HCT116 (cell line): ENCODE data around the gene ADAM30. TPM values are rescaled to one million over a fixed set of nuclear protein-coding genes. Genes with fewer than 3 reads are reported as not detected.

Experiments
- ATAC-seq: fragments of 200-7000 bp; cut with Tn5 transposase; 2 replicates; pipeline ENCODE4 v1.9.1; 2020; ENCODE audit warnings: mild to moderate bottlenecking, moderate library complexity
- BruUV-seq: library from RNA; stranded (reverse); fragments of 400-500 nt; replicated peaks from 2 replicates; lab custom pipeline; 2021; lab: Mats Ljungman, UMichigan
- CTCF ChIA-PET: fragments of 300-600 bp; sonication (Branson Sonifier 250); formaldehyde crosslinking; loops from one replicate; lab custom pipeline; 2021; ENCODE audit warnings: antibody characterized with exemption; lab: Charles Lee
- POLR2A ChIA-PET: fragments of 300-600, 350-600 bp; sonication (Branson Sonifier 250); formaldehyde crosslinking; loops from one replicate; lab custom pipeline; 2021; ENCODE audit warnings: antibody characterized with exemption; lab: Charles Lee
- RAD21 ChIA-PET, 2 experiments: fragments of 300-600 bp; sonication (Branson Sonifier 250); formaldehyde crosslinking; loops; one replicate each; lab custom pipeline; 2023; ENCODE audit warnings: low total read pairs in 2 of 2; ENCODE audit not compliant: uncharacterized antibody in 2 of 2, unreplicated experiment in 2 of 2, low non-redundant PET in 1 of 2; lab: Charles Lee
- DNase-seq: peaks from one replicate; pipeline ENCODE4 v3.0.0-alpha.2; 2010; ENCODE audit warnings: low read depth, low spot score
- H2AFZ ChIP-seq: fragments of 200-600 bp; shearing (Covaris generic), sonication (generic); 2 replicates; pipeline ENCODE4 v1.6.1; 2017; ENCODE audit warnings: low read depth, mixed run types, mixed read lengths, antibody characterized with exemption, low read length; ENCODE audit not compliant: poor library complexity, severe bottlenecking
- H3K27ac ChIP-seq: 2 replicates; pipeline ENCODE4 v1.5.1; 2012; ENCODE audit warnings: low read depth, low read length
- H3K27me3 ChIP-seq: fragments of 200-600 bp; sonication (generic); 2 replicates; pipeline ENCODE4 v1.6.1; 2016; ENCODE audit warnings: mixed run types, low read length, mixed read lengths; ENCODE audit not compliant: insufficient read depth
- H3K36me3 ChIP-seq, 2 experiments: fragments of 200-500 bp in 1 of 2; fragments of 200-600 bp in 1 of 2; sonication (Bioruptor generic) in 1 of 2; sonication (generic) in 1 of 2; 2 replicates each; pipeline versions ENCODE4 v1.5.1 to v1.6.1; 2014 to 2016; ENCODE audit warnings: low read length in 2 of 2, inconsistent platforms in 1 of 2, mixed read lengths in 1 of 2, mixed run types in 1 of 2; ENCODE audit not compliant: insufficient read depth in 2 of 2, control insufficient read depth in 1 of 2
- H3K4me1 ChIP-seq, 2 experiments: fragments of 200-600 bp in 1 of 2; sonication (generic) in 1 of 2; 2 replicates each; pipeline versions ENCODE4 v1.5.1 to v1.6.1; 2012 to 2017; ENCODE audit warnings: low read length in 2 of 2, inconsistent platforms in 1 of 2, mild to moderate bottlenecking in 1 of 2, mixed read lengths in 1 of 2, mixed run types in 1 of 2, moderate library complexity in 1 of 2; ENCODE audit not compliant: insufficient read depth in 2 of 2, control insufficient read depth in 1 of 2
- H3K4me2 ChIP-seq: fragments of 200-600 bp; sonication (generic); 2 replicates; pipeline ENCODE4 v1.6.1; 2017; ENCODE audit warnings: mixed run types, low read length, mixed read lengths
- H3K4me3 ChIP-seq, 2 experiments: fragments of 200-600 bp in 1 of 2; sonication (generic) in 1 of 2; replicated peaks in 1 of 2; 2 replicates each; pipeline ENCODE4 v1.5.1; 2011 to 2016; ENCODE audit warnings: low read length in 2 of 2, control low read depth in 1 of 2, low read depth in 1 of 2, mild to moderate bottlenecking in 1 of 2, mixed read lengths in 1 of 2, mixed run types in 1 of 2
- H3K79me2 ChIP-seq: fragments of 200-600 bp; sonication (generic); 2 replicates; pipeline ENCODE4 v1.6.1; 2017; ENCODE audit warnings: mild to moderate bottlenecking, mixed run types, low read length, moderate library complexity, mixed read lengths; ENCODE audit not compliant: insufficient read depth
- H3K9ac ChIP-seq: fragments of 200-600 bp; sonication (generic); 2 replicates; pipeline ENCODE4 v1.6.1; 2016; ENCODE audit warnings: low read length, mixed read lengths
- H3K9me2 ChIP-seq: fragments of 200-600 bp; sonication (generic), shearing (Covaris generic); 2 replicates; pipeline ENCODE4 v1.6.1; 2017; ENCODE audit warnings: mixed run types, mild to moderate bottlenecking, moderate library complexity; ENCODE audit not compliant: insufficient read depth
- H3K9me3 ChIP-seq, 2 experiments: fragments of 200-500 bp in 1 of 2; fragments of 200-600 bp in 1 of 2; sonication (Bioruptor generic) in 1 of 2; sonication (generic) in 1 of 2; 2 replicates each; pipeline ENCODE4 v1.6.1; 2014 to 2017; ENCODE audit warnings: low read length in 2 of 2, mixed read lengths in 2 of 2, inconsistent platforms in 1 of 2, low read depth in 1 of 2, mild to moderate bottlenecking in 1 of 2, mixed run types in 1 of 2, moderate library complexity in 1 of 2; ENCODE audit not compliant: control insufficient read depth in 1 of 2, insufficient read depth in 1 of 2
- H4K20me1 ChIP-seq: fragments of 200-600 bp; sonication (generic), shearing (Covaris generic); 2 replicates; pipeline ENCODE4 v1.6.1; 2017; ENCODE audit warnings: mixed run types, mild to moderate bottlenecking, moderate library complexity; ENCODE audit not compliant: insufficient read depth
- CBX3 ChIP-seq: IDR thresholded peaks from 2 replicates; pipeline ENCODE4 v1.6.1; 2012; ENCODE audit warnings: low read depth
- CEBPB ChIP-seq: IDR thresholded peaks from 2 replicates; pipeline ENCODE4 v1.6.1; 2012; ENCODE audit warnings: low read depth
- EGR1 ChIP-seq: IDR thresholded peaks from 2 replicates; pipeline ENCODE4 v1.6.1; 2012; ENCODE audit warnings: low read depth
- ELF1 ChIP-seq: IDR thresholded peaks from 2 replicates; pipeline ENCODE4 v1.6.1; 2012; ENCODE audit warnings: low read depth, borderline replicate concordance
- EZH2 ChIP-seq: fragments of 200-600 bp; sonication (generic); IDR thresholded peaks from 2 replicates; pipeline ENCODE4 v1.6.1; 2017; ENCODE audit warnings: antibody characterized with exemption, mixed run types
- EZH2phosphoT487 ChIP-seq: fragments of 200-600 bp; IDR thresholded peaks from 2 replicates; pipeline ENCODE4 v1.6.1; 2018; ENCODE audit warnings: antibody characterized with exemption, borderline replicate concordance
- FOSL1 ChIP-seq: IDR thresholded peaks from 2 replicates; pipeline ENCODE4 v1.6.1; 2012; ENCODE audit warnings: low read depth
- JUND ChIP-seq: IDR thresholded peaks from 2 replicates; pipeline ENCODE4 v1.6.1; 2012
- POLR2AphosphoS5 ChIP-seq: IDR thresholded peaks from 2 replicates; pipeline ENCODE4 v1.6.1; 2011; ENCODE audit warnings: mild to moderate bottlenecking, low read depth, low read length, moderate library complexity
- RAD21 ChIP-seq: IDR thresholded peaks from 2 replicates; pipeline ENCODE4 v1.6.1; 2012; ENCODE audit warnings: low read depth, mild to moderate bottlenecking
- SIN3A ChIP-seq: IDR thresholded peaks from 2 replicates; pipeline ENCODE4 v1.6.1; 2012; ENCODE audit warnings: low read depth
- SRF ChIP-seq: IDR thresholded peaks from 2 replicates; pipeline ENCODE4 v1.6.1; 2012; ENCODE audit warnings: low read depth
- TCF7L2 ChIP-seq: IDR thresholded peaks from 2 replicates; pipeline ENCODE4 v1.7.0; 2011; ENCODE audit warnings: borderline replicate concordance, inconsistent platforms; ENCODE audit not compliant: insufficient read depth, insufficient read length; ENCODE audit errors: extremely low read depth
- YY1 ChIP-seq: IDR thresholded peaks from 2 replicates; pipeline ENCODE4 v1.6.1; 2011; ENCODE audit warnings: low read length, low read depth, moderate library complexity, mild to moderate bottlenecking; ENCODE audit not compliant: insufficient replicate concordance; ENCODE audit errors: extremely low read depth
- ZFX ChIP-seq: fragments of 450-650 bp; IDR thresholded peaks from 2 replicates; pipeline ENCODE4 v1.6.1; 2017
- ZNF274 ChIP-seq: fragments of 200-500 bp; sonication (Bioruptor generic); IDR thresholded peaks from 2 replicates; pipeline ENCODE4 v1.6.1; 2014; ENCODE audit warnings: mild to moderate bottlenecking, low read depth, low read length, inconsistent platforms
- intact Hi-C: fragments of 100-400 bp; cut with micrococcal nuclease; formaldehyde crosslinking; loops from 2 replicates; pipeline ENCODE4 v1.10.0; 2022
- total RNA-seq: library from RNA; stranded (reverse); gene quantifications from one replicate; pipeline ENCODE4 v1.2.1, GENCODE V29; 2021; ENCODE audit not compliant: unreplicated experiment
- TF ChIP-seq, protein P1 (sequence below): IDR thresholded peaks from 2 replicates; pipeline ENCODE4 v1.6.1; 2012
- TF ChIP-seq, protein P2 (sequence below): IDR thresholded peaks from 2 replicates; pipeline ENCODE4 v1.6.1; 2011; ENCODE audit warnings: mild to moderate bottlenecking, low read length, moderate library complexity; ENCODE audit not compliant: insufficient replicate concordance; ENCODE audit errors: extremely low read depth
- TF ChIP-seq, protein P3 (sequence below), 3 experiments: fragments of 200-600 bp in 1 of 3; sonication (generic) in 1 of 3; IDR thresholded peaks in 2 of 3; conservative IDR thresholded peaks in 1 of 3; 2 replicates each; pipeline ENCODE4 v1.5.1; 2012 to 2017; ENCODE audit warnings: low read depth in 2 of 3, low read length in 2 of 3, antibody characterized with exemption in 1 of 3, borderline replicate concordance in 1 of 3, control low read depth in 1 of 3, mild to moderate bottlenecking in 1 of 3, mixed read lengths in 1 of 3, mixed run types in 1 of 3, moderate library complexity in 1 of 3; ENCODE audit not compliant: insufficient read depth in 1 of 3

Gene ADAM30
- total RNA-seq, 1 experiment from 2014 or later, result not detected

DNA sequence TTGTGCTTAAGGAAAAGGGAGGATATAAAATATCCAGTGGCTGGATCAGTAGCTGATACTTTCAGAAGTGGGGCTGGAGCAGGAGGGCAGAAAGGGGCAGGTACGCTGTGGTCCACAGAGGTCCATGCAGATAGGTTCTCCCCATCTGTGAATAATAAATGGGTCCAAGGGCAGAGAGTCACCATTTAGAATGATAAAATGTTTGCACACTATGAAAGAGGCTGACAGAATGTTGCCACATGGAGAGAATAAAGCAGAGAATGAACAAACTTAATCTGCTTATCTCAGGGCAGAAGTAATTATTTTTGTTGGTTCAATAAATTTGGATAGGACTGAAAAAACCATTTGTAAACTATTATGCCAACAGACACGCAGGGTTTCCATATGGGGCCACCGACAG lies 16.6 kb upstream of the ADAM30 start (continued):
- TF ChIP-seq, protein P1, sequence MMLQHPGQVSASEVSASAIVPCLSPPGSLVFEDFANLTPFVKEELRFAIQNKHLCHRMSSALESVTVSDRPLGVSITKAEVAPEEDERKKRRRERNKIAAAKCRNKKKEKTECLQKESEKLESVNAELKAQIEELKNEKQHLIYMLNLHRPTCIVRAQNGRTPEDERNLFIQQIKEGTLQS, result no peak
- TF ChIP-seq SIN3A (no peak), EGR1 (no peak), FOSL1 (no peak), CEBPB (no peak), ELF1 (no peak), EZH2 (no peak), CBX3 (no peak)
- TF ChIP-seq, protein P2, sequence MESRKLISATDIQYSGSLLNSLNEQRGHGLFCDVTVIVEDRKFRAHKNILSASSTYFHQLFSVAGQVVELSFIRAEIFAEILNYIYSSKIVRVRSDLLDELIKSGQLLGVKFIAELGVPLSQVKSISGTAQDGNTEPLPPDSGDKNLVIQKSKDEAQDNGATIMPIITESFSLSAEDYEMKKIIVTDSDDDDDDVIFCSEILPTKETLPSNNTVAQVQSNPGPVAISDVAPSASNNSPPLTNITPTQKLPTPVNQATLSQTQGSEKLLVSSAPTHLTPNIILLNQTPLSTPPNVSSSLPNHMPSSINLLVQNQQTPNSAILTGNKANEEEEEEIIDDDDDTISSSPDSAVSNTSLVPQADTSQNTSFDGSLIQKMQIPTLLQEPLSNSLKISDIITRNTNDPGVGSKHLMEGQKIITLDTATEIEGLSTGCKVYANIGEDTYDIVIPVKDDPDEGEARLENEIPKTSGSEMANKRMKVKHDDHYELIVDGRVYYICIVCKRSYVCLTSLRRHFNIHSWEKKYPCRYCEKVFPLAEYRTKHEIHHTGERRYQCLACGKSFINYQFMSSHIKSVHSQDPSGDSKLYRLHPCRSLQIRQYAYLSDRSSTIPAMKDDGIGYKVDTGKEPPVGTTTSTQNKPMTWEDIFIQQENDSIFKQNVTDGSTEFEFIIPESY, result no peak

DNA sequence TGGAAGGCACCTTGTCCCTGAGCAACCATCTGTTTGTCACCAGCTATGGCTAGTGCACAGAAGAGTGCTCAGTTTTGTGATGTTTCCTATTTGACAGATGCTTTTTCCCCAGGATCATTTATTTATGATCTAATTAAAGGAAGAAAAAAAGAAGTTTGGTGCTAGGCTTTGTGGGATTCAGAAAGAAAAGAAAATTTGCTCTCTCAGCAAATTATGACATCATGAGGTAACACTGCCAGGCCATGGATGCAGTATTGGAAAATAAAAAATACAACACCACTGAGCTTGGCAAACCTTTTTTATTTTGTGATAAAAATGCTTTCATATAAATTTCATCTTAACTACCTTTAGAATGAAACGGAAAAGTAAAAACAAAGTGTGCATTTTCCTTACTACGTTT lies 15.5 kb upstream of the ADAM30 start:
- no peak for ATAC-seq
- POLR2A ChIA-PET, result no interaction called here

More for the DNA sequence above, 15.5 kb upstream of the ADAM30 start:
- H3K9me3 ChIP-seq, result no peaks in the 10 kb centered on the region
- H3K4me2 ChIP-seq, result no peak overlapping the region
- no TSS peak for BruUV-seq
- peaks cover 20 to 21% of the 10 kb centered on the region in 2 experiments; a peak in 3 of 4 replicates for H3K36me3 ChIP-seq
- no peak overlapping the region for H3K4me3 ChIP-seq
- no peak overlapping the region for H3K9ac ChIP-seq
- TF ChIP-seq POLR2AphosphoS5 (no peak), ZNF274 (no peak), JUND (no peak), FOSL1 (no peak), RAD21 (no peak), CEBPB (no peak), EGR1 (no peak), SRF (no peak), EZH2phosphoT487 (no peak), TCF7L2 (no peak), YY1 (no peak), ZFX (no peak), EZH2 (no peak)
- TF ChIP-seq, protein P2, result no peak
- TF ChIP-seq, protein P3, sequence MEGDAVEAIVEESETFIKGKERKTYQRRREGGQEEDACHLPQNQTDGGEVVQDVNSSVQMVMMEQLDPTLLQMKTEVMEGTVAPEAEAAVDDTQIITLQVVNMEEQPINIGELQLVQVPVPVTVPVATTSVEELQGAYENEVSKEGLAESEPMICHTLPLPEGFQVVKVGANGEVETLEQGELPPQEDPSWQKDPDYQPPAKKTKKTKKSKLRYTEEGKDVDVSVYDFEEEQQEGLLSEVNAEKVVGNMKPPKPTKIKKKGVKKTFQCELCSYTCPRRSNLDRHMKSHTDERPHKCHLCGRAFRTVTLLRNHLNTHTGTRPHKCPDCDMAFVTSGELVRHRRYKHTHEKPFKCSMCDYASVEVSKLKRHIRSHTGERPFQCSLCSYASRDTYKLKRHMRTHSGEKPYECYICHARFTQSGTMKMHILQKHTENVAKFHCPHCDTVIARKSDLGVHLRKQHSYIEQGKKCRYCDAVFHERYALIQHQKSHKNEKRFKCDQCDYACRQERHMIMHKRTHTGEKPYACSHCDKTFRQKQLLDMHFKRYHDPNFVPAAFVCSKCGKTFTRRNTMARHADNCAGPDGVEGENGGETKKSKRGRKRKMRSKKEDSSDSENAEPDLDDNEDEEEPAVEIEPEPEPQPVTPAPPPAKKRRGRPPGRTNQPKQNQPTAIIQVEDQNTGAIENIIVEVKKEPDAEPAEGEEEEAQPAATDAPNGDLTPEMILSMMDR (IDR thresholded peaks at IDR 0.05 in 2 of 3, conservative IDR thresholded peaks at IDR 0.05 in 1 of 3; ENCODE audit: borderline replicate concordance in 1 of 3, insufficient read depth in 1 of 3, low read depth in 2 of 3, low read length in 2 of 3), result no peak
- TF ChIP-seq, all 23 proteins: peak for 0
- H3K4me1 ChIP-seq, result no peaks in the 10 kb centered on the region
- no peak for DNase-seq
- RAD21 ChIA-PET, result no interaction called here
- no peaks in the 10 kb centered on the region for H3K27me3 ChIP-seq
- no peaks in the 10 kb centered on the region for H4K20me1 ChIP-seq
- intact Hi-C loops, result no loop called here
- H3K27ac ChIP-seq, result no peak overlapping the region
- no peaks in the 10 kb centered on the region for H3K79me2 ChIP-seq
- no peak overlapping the region for H2AFZ ChIP-seq
- no peaks in the 10 kb centered on the region for H3K9me2 ChIP-seq
- CTCF ChIA-PET, result no interaction called here
